ENCODE data around the gene RBMS3. TPM values are rescaled to one million over a fixed set of nuclear protein-coding genes. Genes with fewer than 3 reads are reported as not detected.

RBMS3 gene
- total RNA-seq, 2 experiments from 2014 or later = 1.0 TPM; not detected in 1

- no peak for TF ChIP-seq EZH2phosphoT487 (IDR thresholded peaks at IDR 0.05; ENCODE audit: borderline replicate concordance, low read depth, low read length)
- TF ChIP-seq CTCF (conservative IDR thresholded peaks at IDR 0.05; ENCODE audit: low read length) = no peak
- ChIA-PET CTCF (ENCODE audit: unreplicated experiment) (no interaction called here), POLR2A (no interaction called here)
- Histone ChIP-seq H2AFZ (ENCODE audit: low read length) (no peak overlapping the region), H3K4me3 (ENCODE audit: low read depth, low read length, poor library complexity, severe bottlenecking) (no peak overlapping the region), H3K9me2 (ENCODE audit: insufficient read depth, low read length) (no peaks in the 10 kb centered on the region), H3K4me1 (ENCODE audit: insufficient read depth, low read length, poor library complexity, severe bottlenecking) (no peaks in the 10 kb centered on the region), H3K9me3 (ENCODE audit: low read length) (no peaks in the 10 kb centered on the region), H3K36me3 (ENCODE audit: insufficient read depth, low read length) (no peaks in the 10 kb centered on the region), H3K27ac (ENCODE audit: low read depth, low read length, poor library complexity, severe bottlenecking) (no peak overlapping the region), H4K20me1 (ENCODE audit: insufficient read depth, low read length) (no peaks in the 10 kb centered on the region), H3K79me2 (ENCODE audit: insufficient read depth, low read depth, low read length) (no peaks in the 10 kb centered on the region), H3K4me2 (ENCODE audit: low read length) (no peak overlapping the region)
- intact Hi-C loops (cut with micrococcal nuclease; ENCODE audit: unreplicated experiment) = no loop called here
- DNase-seq (ENCODE audit: low spot score) = no peak
- no TSS peak for BruUV-seq (replicated peaks)
Measured at GRCh38 chr3:30006111-30006510, 725.2 kb downstream of the RBMS3 start.

- H3K9me2 ChIP-seq (ENCODE audit: insufficient read depth, low read length) = no peaks in the 10 kb centered on the region
- DNase-seq (ENCODE audit: low spot score) = no peak
- H3K4me3 ChIP-seq (ENCODE audit: low read depth, low read length, poor library complexity, severe bottlenecking) = no peak overlapping the region
- CTCF ChIA-PET (ENCODE audit: unreplicated experiment) = no interaction called here
- TF ChIP-seq EZH2phosphoT487 (IDR thresholded peaks at IDR 0.05; ENCODE audit: borderline replicate concordance, low read depth, low read length) = no peak
- no peak for TF ChIP-seq CTCF (conservative IDR thresholded peaks at IDR 0.05; ENCODE audit: low read length)
- no peaks in the 10 kb centered on the region for H3K79me2 ChIP-seq (ENCODE audit: insufficient read depth, low read depth, low read length)
- no peak overlapping the region for H3K27ac ChIP-seq (ENCODE audit: low read depth, low read length, poor library complexity, severe bottlenecking)
- no peaks in the 10 kb centered on the region for H3K9me3 ChIP-seq (ENCODE audit: low read length)
- intact Hi-C loops (cut with micrococcal nuclease; ENCODE audit: unreplicated experiment) = no loop called here
- POLR2A ChIA-PET = no interaction called here
- no peak overlapping the region for H2AFZ ChIP-seq (ENCODE audit: low read length)
- no peaks in the 10 kb centered on the region for H3K36me3 ChIP-seq (ENCODE audit: insufficient read depth, low read length)
- BruUV-seq (replicated peaks) = no TSS peak
- no peaks in the 10 kb centered on the region for H3K4me1 ChIP-seq (ENCODE audit: insufficient read depth, low read length, poor library complexity, severe bottlenecking)
- no peak overlapping the region for H3K4me2 ChIP-seq (ENCODE audit: low read length)
- H4K20me1 ChIP-seq (ENCODE audit: insufficient read depth, low read length) = no peaks in the 10 kb centered on the region
Measured at GRCh38 chr3:30007668-30008067, 726.8 kb downstream of the RBMS3 start.

GRCh38 chr3:30011237-30011803 lies 730.4 kb downstream of the RBMS3 start:
- no TSS peak for BruUV-seq (replicated peaks)
- H3K4me3 ChIP-seq (ENCODE audit: low read depth, low read length, poor library complexity, severe bottlenecking) = no peak overlapping the region
- CTCF ChIA-PET (ENCODE audit: unreplicated experiment) = no interaction called here

More at GRCh38 chr3:30011237-30011803, 730.4 kb downstream of the RBMS3 start:
- H3K4me1 ChIP-seq (ENCODE audit: insufficient read depth, low read length, poor library complexity, severe bottlenecking) = no peaks in the 10 kb centered on the region
- intact Hi-C loops (cut with micrococcal nuclease; ENCODE audit: unreplicated experiment) = loop anchor here (5.0 kb wide), 1 partner anchor 681 kb away; no protein-coding TSS in a partner anchor
- no peaks in the 10 kb centered on the region for H4K20me1 ChIP-seq (ENCODE audit: insufficient read depth, low read length)
- no peaks in the 10 kb centered on the region for H3K9me3 ChIP-seq (ENCODE audit: low read length)
- H3K4me2 ChIP-seq (ENCODE audit: low read length) = no peak overlapping the region
- H3K9me2 ChIP-seq (ENCODE audit: insufficient read depth, low read length) = no peaks in the 10 kb centered on the region
- no peaks in the 10 kb centered on the region for H3K36me3 ChIP-seq (ENCODE audit: insufficient read depth, low read length)
- POLR2A ChIA-PET = interaction anchor here (0.9 kb wide), 1 partner anchor 561 kb away, joined by 3 read pairs; no protein-coding TSS in a partner anchor
- no peak overlapping the region for H3K27ac ChIP-seq (ENCODE audit: low read depth, low read length, poor library complexity, severe bottlenecking)
- TF ChIP-seq EZH2phosphoT487 (IDR thresholded peaks at IDR 0.05; ENCODE audit: borderline replicate concordance, low read depth, low read length) = no peak
- no peak for TF ChIP-seq CTCF (conservative IDR thresholded peaks at IDR 0.05; ENCODE audit: low read length)
- H2AFZ ChIP-seq (ENCODE audit: low read length) = no peak overlapping the region
- H3K79me2 ChIP-seq (ENCODE audit: insufficient read depth, low read depth, low read length) = no peaks in the 10 kb centered on the region
- DNase-seq (ENCODE audit: low spot score) = no peak

Measured in OCI-LY7 (cell line).